Endometrium (tissue), 2 donors: ENCODE measurements around the gene APOL2.
"Not testable (repeated sequence)": the region's sequence is repeated elsewhere in the genome, so short reads cannot be mapped to it uniquely, and the experiment has no call there.

ENCODE experiments used
- FAIRE-seq: peaks from 2 replicates; lab custom pipeline; 2012; peaks lifted over from hg19 to GRCh38; lab: Jason Lieb, UNC
- donor health status: control.
- donor health status: control.

The APOL2 gene, protein sequence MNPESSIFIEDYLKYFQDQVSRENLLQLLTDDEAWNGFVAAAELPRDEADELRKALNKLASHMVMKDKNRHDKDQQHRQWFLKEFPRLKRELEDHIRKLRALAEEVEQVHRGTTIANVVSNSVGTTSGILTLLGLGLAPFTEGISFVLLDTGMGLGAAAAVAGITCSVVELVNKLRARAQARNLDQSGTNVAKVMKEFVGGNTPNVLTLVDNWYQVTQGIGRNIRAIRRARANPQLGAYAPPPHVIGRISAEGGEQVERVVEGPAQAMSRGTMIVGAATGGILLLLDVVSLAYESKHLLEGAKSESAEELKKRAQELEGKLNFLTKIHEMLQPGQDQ

DNA sequence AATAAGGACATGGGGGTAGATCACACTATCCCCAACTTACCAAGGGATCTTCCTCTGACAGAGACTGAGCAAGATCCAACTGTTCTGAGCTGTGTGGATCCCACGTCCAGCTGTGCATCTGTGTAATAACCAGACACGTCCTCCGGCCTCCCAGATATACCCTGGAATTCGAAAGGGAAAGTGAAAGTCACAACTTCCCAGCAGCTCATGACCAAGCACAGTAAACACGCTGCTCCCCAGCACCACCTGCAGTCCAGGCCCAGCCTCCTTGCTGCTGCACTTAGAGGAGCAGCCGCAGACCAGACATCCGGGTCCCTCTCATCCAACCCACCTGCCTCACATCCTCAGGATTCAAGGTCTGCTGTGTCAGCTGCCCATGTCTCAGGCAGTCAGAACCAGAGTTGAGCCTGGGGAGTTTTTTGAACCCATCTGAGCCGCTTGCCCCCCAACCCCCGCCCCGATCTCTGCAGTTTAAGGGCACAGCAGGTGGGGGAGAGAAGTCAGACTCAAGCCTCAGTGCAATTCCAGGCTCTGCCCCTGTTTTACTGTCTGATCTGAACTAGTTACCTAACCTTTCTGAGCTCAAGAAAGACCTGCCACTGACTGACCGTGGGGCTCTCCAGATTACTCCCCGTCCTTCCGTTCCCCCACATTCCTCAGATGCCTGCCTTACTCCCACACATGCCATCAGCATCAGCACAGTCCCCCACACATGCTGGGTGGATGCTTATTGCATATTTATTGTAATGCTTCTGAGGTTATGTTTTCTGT lies at the start of gene APOL2:
Gene APOL2, minus strand, starts transcription at position 127 of the 771 bp plus-strand sequence. CDS start 6,365 bp downstream, outside the sequence.
- FAIRE-seq = peak; percentile 84

DNA sequence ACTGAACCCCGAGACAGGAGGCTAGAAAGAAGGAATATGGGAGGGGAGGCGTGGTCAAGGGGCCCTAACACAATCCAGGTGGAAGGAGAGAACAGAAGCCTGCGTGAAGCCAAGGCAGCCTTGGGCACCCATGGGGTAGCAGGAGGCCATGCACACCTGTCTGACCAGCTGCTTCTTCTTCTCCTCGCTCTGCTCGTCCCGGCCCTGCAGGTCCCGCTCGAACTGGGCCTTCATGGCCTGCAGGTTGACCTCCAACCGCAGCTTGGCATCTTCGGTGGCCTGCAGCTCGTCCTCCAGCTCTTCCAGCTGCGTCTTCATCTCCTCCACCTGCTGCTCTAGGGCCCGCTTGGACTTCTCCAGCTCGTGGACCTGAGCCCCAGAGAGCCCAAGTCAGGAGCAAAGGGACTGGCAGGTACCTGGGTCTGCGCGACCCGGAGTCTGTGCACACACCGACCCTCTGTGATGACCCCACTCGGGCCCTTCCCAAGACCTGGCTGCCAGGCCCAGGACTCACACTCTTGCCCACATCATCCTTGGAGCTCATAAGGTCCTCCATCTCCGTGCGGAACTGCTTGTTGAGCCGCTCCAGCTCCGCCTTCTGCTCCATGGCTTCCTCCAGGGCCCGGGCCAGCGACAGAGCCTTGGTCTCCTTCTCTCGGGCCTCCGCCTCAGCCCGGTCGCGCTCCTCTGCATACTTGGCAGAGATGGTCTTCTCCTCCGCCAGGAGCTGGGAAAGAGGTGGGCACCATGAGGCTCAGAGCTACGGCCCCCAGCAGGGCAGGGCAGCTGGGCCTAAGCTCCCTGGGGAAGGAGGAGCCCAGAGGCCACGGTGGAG lies 49.5 kb upstream of the APOL2 start:
- FAIRE-seq = no peak

DNA sequence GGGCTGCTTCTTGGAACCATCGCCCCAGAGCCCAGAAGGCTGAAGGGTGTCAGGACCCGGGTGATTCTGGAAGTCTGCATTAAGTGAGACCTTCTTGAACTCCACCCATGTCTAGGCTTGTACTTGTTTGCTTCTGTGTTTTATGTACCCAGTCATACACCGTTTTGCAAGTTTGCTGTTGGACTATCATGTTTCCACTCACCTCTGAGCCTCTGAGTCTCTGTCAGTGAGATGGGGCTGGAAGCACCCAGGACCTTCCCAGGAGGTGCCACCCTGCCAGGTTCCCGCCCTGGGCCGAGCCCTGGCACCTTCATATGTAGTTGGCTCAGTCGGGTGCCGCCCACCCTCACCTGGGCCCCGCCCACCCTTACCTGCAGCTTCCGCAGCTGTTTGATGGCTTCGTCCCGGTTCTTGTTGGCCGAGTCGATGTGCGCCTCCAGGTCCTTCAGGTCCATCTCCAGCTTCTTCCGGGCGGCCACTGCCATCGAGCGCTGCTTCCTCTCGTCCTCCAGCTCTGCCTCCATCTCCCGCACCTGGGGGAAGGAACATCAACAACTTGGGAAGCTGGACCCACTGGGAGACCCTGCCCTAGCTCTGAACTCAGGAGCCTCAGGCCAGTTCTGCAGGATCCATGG lies 48.7 kb upstream of the APOL2 start:
- no peak for FAIRE-seq

DNA sequence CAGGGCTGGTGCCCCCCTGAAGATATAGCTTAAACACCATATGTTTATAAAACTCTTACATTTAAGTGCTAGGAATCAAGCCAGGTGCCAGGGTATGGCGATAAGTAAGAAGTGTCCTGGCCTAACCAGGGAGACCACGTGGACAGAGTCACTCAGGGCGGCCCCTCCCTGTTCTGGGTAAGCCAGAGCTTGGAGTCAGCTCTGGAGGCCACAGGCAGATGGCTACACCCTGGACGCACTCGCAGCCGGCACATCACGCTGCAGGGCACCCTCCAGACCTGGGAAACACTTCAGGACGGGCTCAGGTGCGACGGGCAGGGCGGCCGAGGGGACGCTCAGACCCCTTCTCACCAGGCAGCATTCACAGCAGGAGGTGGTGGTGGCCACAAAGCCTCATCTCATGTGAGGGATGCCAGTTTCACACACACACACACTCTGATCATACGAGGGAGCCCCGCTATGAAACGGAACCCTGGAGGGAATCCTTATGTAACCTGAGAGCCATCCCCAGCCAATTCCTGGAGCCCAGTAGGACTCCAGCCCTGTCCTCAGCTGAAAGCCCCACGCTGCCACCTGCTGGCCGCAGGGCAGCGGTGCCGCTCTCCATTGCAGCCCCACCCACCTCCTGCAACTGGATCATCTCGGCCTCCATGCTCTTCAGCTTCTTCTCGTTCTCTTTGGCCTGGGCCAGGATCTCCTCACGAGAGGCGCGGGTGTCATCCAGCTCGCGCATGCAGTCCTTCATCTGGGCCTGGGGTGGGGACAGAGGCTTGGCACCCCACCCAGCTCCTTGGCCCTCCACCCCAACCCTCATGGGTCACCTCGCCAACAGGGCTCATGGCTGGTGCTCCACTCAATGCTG lies 47.0 kb upstream of the APOL2 start:
- no peak for FAIRE-seq

DNA sequence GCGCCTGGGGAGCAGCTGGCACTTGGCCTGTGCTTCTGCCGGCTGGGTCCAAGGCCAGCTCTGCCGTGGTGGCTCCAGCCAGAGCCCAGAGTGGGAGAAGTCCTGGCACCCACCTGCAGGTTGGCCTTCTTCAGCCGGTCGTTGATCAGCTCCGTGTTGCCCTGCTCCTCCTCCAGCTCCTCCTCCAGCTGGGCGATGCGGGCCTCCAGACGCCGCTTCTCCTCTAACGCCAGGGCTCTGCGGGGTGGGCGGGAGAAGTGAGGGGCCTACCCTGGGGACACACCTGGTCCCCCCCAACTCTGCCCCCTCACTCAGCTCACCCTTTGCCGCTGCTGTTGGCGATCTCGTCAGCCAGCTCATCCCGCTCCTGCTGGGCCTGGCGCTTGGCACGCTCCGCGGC lies 46.2 kb upstream of the APOL2 start:
- FAIRE-seq = no peak

DNA sequence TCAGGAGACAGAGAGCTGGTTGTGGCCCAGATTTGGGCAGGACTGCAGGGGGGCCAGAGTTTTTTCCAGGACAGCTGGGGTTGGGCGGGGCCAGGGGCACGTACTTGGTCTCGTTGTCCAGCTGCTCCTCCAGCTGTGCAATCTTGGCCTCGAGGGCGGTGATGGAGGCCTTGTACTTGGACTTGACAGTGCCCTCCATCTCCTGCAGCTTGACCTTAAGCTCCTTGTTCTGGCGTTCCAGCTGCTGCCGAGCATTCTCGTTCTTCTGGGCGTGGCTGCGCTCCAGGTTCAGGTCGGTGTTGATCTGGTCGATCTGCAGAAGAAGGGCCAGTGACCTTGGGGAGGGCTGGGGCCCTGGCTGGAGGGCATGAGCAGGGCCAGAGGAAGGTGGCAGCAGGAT lies 45.7 kb upstream of the APOL2 start:
- FAIRE-seq = no peak

DNA sequence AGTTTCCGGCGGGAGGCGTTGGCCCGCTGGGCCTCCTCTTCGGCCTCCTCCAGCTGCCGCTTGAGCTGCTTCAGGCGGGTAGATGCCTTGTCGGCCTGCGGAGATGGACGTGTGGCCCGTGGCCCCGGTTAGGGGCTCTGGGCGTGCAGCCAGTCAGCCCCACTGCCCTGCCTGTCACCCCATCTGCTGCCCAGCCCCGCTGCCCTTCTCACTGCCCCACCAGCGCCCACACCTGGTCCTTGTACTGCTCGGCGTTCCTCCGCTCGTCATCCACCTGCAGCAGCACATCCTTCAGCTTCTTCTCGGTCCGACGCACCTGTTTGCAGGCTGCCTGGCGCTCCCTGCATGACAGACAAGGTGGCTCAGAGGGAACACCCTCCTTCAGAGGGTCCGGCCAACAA lies 44.8 kb upstream of the APOL2 start:
- FAIRE-seq = no peak

DNA sequence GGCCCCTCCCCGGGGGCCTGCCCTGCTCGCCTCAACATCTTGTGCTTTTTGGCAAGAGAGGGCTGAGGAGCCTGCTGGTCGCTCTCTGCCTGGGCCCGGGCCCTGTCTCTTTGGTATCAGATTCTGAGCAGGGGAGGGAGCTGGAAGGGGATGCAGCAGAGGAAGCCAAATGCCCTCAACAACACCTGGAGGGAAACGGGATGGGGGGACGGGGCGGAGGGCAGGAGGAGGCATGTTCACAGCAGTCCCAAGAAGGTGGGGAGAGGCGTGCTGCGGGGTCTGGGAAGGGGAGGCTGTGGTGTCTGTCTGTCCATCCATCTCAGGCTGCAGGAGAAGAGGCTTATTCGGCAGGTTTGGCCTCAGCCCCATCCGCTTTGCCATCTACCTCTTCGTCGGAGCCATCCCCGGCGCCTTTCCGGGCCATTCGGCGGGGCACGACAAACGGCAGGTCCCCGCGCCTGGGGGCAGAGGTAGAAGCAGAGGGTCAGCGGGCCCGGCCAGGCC lies 43.1 kb upstream of the APOL2 start:
- no peak for FAIRE-seq

DNA sequence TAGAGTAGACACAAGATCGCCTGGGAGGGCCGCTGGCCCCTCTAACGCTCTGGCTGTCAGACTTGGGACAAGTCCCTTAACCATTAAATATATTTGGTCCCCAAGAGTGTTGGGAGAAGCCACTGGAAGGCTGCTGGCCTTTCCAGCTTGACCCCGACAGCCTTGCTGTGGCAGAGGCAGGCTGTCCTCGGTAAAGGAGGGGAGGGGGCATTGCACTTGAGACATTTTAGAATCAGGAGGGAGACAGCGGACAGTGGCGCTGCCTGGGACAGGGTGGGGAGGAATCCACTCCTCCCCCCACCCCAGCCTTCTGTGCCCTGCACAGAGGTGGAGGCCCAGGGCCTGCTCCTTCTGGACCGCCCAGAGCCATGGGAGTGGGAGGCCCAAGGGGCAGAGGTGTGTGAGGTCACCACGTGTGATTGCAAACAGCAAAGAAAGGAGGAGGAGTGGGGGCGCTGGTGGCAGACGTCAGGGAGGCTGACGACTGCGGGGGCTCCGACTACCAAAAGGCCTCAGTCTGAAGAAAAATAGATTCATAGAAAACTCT lies 42.5 kb upstream of the APOL2 start:
- no peak for FAIRE-seq

DNA sequence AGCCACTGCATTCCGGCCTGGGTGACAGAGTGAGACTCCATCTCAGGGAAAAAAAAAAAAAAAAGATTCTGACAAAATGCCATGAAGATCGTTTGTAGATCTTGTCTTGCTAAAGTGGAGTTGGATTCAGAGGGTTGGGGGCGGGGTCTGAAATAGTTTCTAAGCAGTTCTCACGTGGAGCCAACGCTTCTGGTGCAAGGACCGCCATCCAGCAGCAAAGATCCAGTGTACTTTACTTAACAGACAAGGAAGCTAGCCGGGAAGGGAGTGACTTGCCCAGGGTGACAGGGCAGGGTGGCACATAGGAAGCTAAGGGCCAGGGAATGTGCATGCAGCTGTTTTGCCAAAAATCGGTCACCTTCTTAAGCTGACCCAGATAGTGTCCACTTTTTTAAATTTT lies 41.1 kb upstream of the APOL2 start:
- FAIRE-seq = no peak

DNA sequence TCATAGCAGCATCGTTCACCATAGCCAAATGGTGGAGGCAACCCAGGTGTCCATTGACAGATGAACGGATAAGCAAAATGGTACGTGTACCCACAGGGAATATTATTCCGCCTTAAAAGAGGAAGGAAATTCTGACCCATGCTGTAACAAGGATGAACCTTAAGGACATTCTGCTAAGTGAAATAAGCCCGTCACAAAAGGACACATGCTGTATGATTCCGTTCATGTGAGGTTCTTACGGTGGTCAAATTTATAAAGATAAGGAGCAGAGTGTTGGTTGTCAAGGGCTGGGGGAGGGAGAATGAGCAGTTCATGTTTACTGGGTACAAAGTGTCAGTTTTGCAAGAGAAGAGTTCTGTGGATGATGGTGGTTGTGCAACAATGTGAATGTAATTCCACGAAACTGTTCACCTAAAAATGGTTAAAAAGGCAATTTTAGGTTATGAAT lies 39.9 kb upstream of the APOL2 start:
- FAIRE-seq = no peak

DNA sequence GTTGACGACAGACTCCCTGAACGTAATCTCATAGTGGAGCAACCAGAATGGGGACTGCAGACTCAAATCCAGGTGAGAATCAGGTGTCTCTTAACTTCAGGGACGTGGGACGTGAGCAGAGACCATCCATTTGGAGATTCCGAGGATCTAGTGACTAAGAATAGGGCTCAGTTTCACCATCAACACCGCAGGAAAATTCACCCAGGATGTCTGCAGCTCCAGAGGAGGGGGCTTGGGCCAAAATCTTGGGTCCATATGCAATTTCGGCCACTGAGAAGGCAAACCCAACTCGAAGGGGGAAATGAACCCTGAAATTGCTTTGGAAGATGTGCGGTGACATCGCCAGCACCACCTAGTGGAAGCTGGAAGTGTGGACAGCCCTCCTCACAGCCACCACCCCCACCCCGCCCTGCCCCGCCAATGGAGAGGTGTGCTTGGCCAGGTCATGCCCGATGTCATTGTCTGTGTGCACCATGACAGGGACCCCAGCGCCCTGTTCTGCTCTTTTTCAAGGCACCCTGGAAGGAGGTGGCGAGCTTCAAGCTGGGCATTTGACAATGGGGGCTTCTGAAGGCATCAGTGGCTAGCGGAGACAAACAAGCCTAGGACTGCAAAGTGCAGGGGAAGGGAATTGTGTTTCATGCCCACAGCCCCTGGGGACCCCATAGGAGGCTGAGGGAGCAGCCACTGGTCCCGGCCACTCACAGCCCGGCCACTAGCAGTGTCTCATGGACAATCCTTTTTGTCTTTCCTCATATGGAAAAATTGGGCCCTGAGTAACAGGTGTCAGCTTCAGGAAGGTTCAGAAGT lies 38.4 kb upstream of the APOL2 start:
- no peak for FAIRE-seq

DNA sequence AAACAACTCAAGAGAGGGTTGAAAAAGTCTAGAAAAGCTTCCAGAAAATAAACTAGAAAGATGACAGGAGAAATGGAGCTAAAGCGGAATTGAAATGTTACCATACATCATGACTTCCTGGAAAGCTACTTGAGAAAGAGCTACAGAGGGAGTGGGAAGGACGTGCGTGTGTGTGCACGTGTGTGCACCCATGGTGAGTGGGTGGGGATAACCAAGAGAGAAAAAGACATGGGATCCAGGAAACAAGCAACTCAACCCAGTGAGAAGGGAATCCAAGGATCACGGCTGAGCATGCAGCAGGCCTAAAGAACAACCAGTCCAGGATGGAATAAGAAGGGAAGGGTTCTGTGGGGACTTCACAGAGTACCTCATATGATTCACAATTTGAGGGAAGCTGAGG lies 35.2 kb upstream of the APOL2 start:
- FAIRE-seq = no peak

DNA sequence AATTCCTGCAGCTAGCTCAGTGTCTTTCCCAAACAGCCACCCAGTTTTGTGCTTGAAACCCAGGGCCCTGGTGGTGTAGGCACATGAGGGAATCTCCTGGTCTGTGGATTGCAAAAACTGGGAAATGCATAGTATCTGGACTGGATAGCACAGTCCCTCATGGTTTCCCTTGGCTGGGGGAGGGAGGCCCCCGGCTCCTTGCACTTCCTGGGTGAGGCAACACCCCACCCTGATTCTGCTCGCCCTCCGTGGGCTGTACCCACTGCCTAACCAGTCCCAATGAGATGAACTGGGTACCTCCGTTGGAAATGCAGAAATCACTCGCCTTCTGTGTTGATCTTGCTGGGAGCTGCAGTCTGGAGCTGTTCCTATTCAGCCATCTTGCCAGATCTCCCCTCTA lies 32.6 kb upstream of the APOL2 start:
- not testable (repeated sequence) for FAIRE-seq

DNA sequence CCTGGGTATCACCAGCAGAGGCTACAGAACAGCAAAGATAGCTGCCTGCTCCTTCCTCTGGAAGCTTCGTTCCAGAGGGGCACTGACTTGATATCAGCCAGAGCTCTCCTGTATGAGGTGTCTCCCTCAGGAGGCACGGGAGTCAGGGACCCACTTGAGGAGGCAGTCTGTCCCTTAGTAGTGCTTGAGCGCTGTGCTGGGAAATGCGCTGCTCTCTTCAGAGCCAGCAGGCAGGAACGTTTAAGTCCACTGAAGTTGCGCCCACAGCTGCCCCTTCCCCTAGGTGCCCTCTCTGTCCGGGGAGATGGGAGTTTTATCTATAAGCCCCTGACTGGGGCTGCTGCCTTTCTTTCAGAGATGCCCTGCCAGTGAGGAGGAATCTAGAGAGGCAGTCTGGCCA lies 31.9 kb upstream of the APOL2 start:
- not testable (repeated sequence) for FAIRE-seq

DNA sequence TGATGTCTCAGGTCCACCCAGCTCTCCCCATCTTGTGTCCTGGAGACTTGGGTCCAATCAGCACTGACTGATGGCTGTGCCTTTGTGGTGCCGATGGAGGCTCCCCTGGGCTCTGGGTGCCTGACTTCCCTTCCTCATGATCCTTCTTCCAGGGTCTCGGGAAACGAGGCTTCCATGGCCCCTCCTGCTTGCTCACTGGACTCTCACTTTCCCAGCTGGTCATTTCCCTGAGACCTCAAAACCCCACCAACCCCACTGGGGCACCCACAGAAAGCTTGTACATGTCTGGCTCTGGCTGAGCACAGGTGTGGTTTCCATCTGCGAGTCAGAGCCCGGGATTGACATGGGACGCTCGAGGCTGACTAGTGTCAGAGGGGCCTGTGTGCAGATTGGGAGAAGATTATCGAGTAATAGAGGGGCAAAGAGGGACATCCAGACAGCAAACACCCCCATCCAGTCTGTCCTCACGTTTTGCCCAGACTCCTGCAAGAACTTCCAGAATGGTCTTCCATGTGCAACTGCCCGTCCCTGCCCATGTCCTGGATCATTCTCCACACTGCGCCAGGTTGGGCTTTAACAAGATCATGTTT lies 28.7 kb upstream of the APOL2 start:
- no peak for FAIRE-seq

DNA sequence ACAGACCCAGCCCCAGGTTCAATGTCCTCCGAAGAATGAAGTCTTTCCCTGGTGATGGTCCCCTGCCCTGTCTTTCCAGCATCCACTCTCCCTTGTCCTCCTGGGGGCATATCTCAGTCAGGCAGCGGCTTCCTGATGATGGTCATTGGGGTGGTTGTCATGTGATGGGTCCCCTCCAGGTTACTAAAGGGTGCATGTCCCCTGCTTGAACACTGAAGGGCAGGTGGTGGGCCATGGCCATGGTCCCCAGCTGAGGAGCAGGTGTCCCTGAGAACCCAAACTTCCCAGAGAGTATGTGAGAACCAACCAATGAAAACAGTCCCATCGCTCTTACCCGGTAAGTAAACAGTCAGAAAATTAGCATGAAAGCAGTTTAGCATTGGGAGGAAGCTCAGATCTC lies 27.7 kb upstream of the APOL2 start:
- no peak for FAIRE-seq

DNA sequence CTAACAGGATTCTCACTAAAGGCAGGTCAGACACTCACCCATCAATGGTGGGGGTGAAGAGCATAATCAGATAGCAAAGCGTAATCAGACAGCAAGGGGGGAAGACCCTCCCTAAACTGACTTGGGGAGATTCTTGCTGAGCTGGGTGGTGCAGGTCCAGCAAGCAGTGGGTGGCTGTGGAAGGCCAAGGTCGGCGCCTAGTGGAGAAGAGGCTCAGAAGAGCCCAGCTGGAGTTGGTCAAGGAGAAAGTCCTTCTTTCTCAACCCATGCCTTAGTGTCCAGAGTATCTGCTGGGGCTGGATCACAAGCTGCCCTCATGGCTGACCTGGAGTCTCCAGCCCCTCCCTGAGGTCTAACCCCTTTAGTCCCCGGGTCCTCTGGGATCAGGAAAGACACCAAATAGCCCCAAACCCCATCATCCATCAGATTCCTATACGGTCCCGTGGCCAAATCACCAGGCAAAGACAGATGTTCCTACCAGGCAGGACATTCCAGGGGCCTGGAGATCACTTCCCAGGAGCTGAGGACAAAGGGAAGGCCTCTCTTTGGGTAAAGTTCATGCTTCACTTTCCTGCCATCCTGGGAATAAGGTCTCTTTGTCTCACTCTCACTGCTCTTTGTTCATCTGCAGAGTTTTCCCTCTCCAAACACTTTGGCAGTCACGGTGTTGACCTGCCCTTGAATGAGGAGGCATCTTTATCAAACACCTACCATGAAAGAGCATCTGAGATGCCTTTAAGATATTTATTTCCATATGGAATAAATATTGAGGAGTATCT lies 24.7 kb upstream of the APOL2 start:
- not testable (repeated sequence) for FAIRE-seq
